H9 (cell line): Measurements from ENCODE around the gene HM13. TPM values are rescaled to one million over a fixed set of nuclear protein-coding genes. Genes with fewer than 3 reads are reported as not detected.

Experiments
- DNase-seq: peaks from one replicate; pipeline ENCODE4 v3.0.0-alpha.2; 2017
- H2AFZ ChIP-seq: one replicate; pipeline ENCODE4 v1.6.1; 2013; ENCODE audit warnings: mild to moderate bottlenecking, low read length, control low read depth, moderate library complexity
- H2AK5ac ChIP-seq: 2 replicates; pipeline ENCODE4 v1.6.1; 2013; ENCODE audit warnings: low read length, control low read depth, mixed read lengths; ENCODE audit not compliant: insufficient read length
- H2BK120ac ChIP-seq: one replicate; pipeline ENCODE4 v1.6.1; 2013; ENCODE audit warnings: low read depth, mild to moderate bottlenecking, low read length, control low read depth, inconsistent platforms; ENCODE audit not compliant: poor library complexity, severe bottlenecking
- H2BK12ac ChIP-seq: 2 replicates; pipeline ENCODE4 v1.6.1; 2013; ENCODE audit warnings: low read length, control low read depth, mixed read lengths, low read depth; ENCODE audit not compliant: insufficient read length
- H2BK15ac ChIP-seq: 2 replicates; pipeline ENCODE4 v1.6.1; 2013; ENCODE audit warnings: low read depth, low read length, control low read depth
- H2BK20ac ChIP-seq: one replicate; pipeline ENCODE4 v1.6.1; 2013; ENCODE audit warnings: low read depth, mild to moderate bottlenecking, low read length, control low read depth, inconsistent platforms; ENCODE audit not compliant: poor library complexity, severe bottlenecking
- H2BK5ac ChIP-seq: 2 replicates; pipeline ENCODE4 v1.6.1; 2013; ENCODE audit warnings: low read length, control low read depth, mixed read lengths; ENCODE audit not compliant: insufficient read length
- H3K14ac ChIP-seq: 2 replicates; pipeline ENCODE4 v1.6.1; 2013; ENCODE audit warnings: low read length, control low read depth; ENCODE audit not compliant: insufficient read depth
- H3K18ac ChIP-seq: 2 replicates; pipeline ENCODE4 v1.6.1; 2013; ENCODE audit warnings: low read depth, mild to moderate bottlenecking, mixed read lengths, low read length, control low read depth; ENCODE audit not compliant: insufficient read length
- H3K23ac ChIP-seq: 2 replicates; pipeline ENCODE4 v1.6.1; 2013; ENCODE audit warnings: low read length, control low read depth, mixed read lengths, low read depth; ENCODE audit not compliant: insufficient read length
- H3K23me2 ChIP-seq: 2 replicates; pipeline ENCODE4 v1.6.1; 2013; ENCODE audit warnings: low read depth, mild to moderate bottlenecking, mixed read lengths, low read length, control low read depth; ENCODE audit not compliant: insufficient read length, poor library complexity, severe bottlenecking
- H3K27ac ChIP-seq: 2 replicates; pipeline ENCODE4 v1.5.1; 2013; ENCODE audit warnings: low read length, control low read depth, mixed read lengths, low read depth; ENCODE audit not compliant: insufficient read length
- H3K27me3 ChIP-seq: 2 replicates; pipeline ENCODE4 v1.6.1; 2013; ENCODE audit warnings: low read length, control low read depth, inconsistent platforms; ENCODE audit not compliant: insufficient read depth
- H3K4ac ChIP-seq: 2 replicates; pipeline ENCODE4 v1.6.1; 2013; ENCODE audit warnings: low read depth, mild to moderate bottlenecking, control low read depth, inconsistent platforms, low read length, moderate library complexity
- H3K4me1 ChIP-seq: 2 replicates; pipeline ENCODE4 v1.6.1; 2013; ENCODE audit warnings: low read length, control low read depth, inconsistent platforms; ENCODE audit not compliant: insufficient read depth
- H3K4me2 ChIP-seq: 2 replicates; pipeline ENCODE4 v1.6.1; 2013; ENCODE audit warnings: low read length, control low read depth, mixed read lengths; ENCODE audit not compliant: insufficient read length, insufficient read depth
- H3K56ac ChIP-seq: 2 replicates; pipeline ENCODE4 v1.6.1; 2013; ENCODE audit warnings: low read depth, mild to moderate bottlenecking, mixed read lengths, low read length, control low read depth; ENCODE audit not compliant: insufficient read length
- H3K79me1 ChIP-seq: 2 replicates; pipeline ENCODE4 v1.6.1; 2013; ENCODE audit warnings: low read depth, mild to moderate bottlenecking, moderate library complexity, low read length, control low read depth, inconsistent platforms; ENCODE audit not compliant: insufficient read depth, poor library complexity, severe bottlenecking
- H3K79me2 ChIP-seq: 2 replicates; pipeline ENCODE4 v1.6.1; 2013; ENCODE audit warnings: low read length, control low read depth, inconsistent platforms; ENCODE audit not compliant: insufficient read depth
- H3K9ac ChIP-seq: 2 replicates; pipeline ENCODE4 v1.6.1; 2013; ENCODE audit warnings: low read length, control low read depth, mixed read lengths; ENCODE audit not compliant: insufficient read length; ENCODE audit errors: extremely low read depth
- H3K9me3 ChIP-seq: one replicate; pipeline ENCODE4 v1.6.1; 2013; ENCODE audit warnings: low read depth, low read length, inconsistent platforms; ENCODE audit not compliant: control insufficient read depth
- H3T11ph ChIP-seq: one replicate; pipeline ENCODE4 v1.6.1; 2013; ENCODE audit warnings: mild to moderate bottlenecking, low read length, control low read depth, inconsistent platforms
- H4K20me1 ChIP-seq: one replicate; pipeline ENCODE4 v1.6.1; 2013; ENCODE audit not compliant: control insufficient read depth, insufficient read length, insufficient read depth
- H4K5ac ChIP-seq: 2 replicates; pipeline ENCODE4 v1.6.1; 2013; ENCODE audit warnings: low read depth, mild to moderate bottlenecking, mixed read lengths, low read length, control low read depth; ENCODE audit not compliant: insufficient read length
- H4K8ac ChIP-seq: replicated peaks from 2 replicates; pipeline ENCODE4 v1.6.1; 2013; ENCODE audit warnings: low read length, control low read depth, mixed read lengths, low read depth; ENCODE audit not compliant: insufficient read length
- H4K91ac ChIP-seq: 2 replicates; pipeline ENCODE4 v1.6.1; 2013; ENCODE audit warnings: low read depth, mild to moderate bottlenecking, moderate library complexity, mixed read lengths, low read length, control low read depth; ENCODE audit not compliant: insufficient read length
- H3K27ac Mint-ChIP-seq, 3 experiments: 2 replicates in 2 of 3; 3 replicates in 1 of 3; pipeline ENCODE4 v1.8.0; 2020 to 2021; ENCODE audit warnings: mixed read lengths in 3 of 3, mild to moderate bottlenecking in 1 of 3, moderate library complexity in 1 of 3
- H3K27me3 Mint-ChIP-seq: 2 replicates; pipeline ENCODE4 v1.8.0; 2021; ENCODE audit warnings: low read depth, mild to moderate bottlenecking, moderate library complexity, mixed read lengths
- H3K36me3 Mint-ChIP-seq, 3 experiments: 2 replicates in 2 of 3; 3 replicates in 1 of 3; pipeline ENCODE4 v1.8.0; 2020 to 2021; ENCODE audit warnings: low read depth in 3 of 3, mixed read lengths in 3 of 3; ENCODE audit not compliant: insufficient read depth in 1 of 3
- H3K4me1 Mint-ChIP-seq, 2 experiments: 2 replicates each; pipeline ENCODE4 v1.8.0; 2020; ENCODE audit warnings: mixed read lengths in 2 of 2
- H3K4me3 Mint-ChIP-seq, 2 experiments: 2 replicates in 1 of 2; 3 replicates in 1 of 2; pipeline ENCODE4 v1.8.0; 2020 to 2021; ENCODE audit warnings: mild to moderate bottlenecking in 2 of 2, mixed read lengths in 2 of 2, moderate library complexity in 1 of 2
- H3K9me3 Mint-ChIP-seq, 2 experiments: 2 replicates in 1 of 2; 3 replicates in 1 of 2; pipeline ENCODE4 v1.8.0; 2020; ENCODE audit warnings: mild to moderate bottlenecking in 2 of 2, mixed read lengths in 2 of 2, moderate library complexity in 1 of 2
- CTCF ChIP-seq: fragments of 200-600 bp; sonication (generic); conservative IDR thresholded peaks from 3 replicates; pipeline ENCODE4 v1.8.0; 2021; ENCODE audit warnings: antibody characterized with exemption, mild to moderate bottlenecking
- WGBS: extraction: QIAGEN DNeasy Blood & Tissue Kit; methylation state at CpG from one replicate; pipeline ENCODE4 v1.1.7; 2013; ENCODE audit warnings: missing lambda C conversion rate, low lambda C conversion rate, mixed read lengths; ENCODE audit not compliant: insufficient read length; ENCODE audit errors: extremely low coverage; 5-methylcytosine and 5-hydroxymethylcytosine counted together
- total RNA-seq: library from RNA; stranded (reverse); gene quantifications from 2 replicates; pipeline ENCODE4 v1.2.1, GENCODE V29; 2021

The HM13 gene
- total RNA-seq, 1 experiment from 2014 or later: 169 TPM

- no CpG with 5 or more reads among the region's 3 CpGs for WGBS
- H2AFZ ChIP-seq: no peak overlapping the region
- H3K23me2 ChIP-seq: no peaks in the 10 kb centered on the region
- peaks cover 48% of the 10 kb centered on the region for H3K9me3 ChIP-seq
- no peak overlapping the region for H2BK20ac ChIP-seq
- TF ChIP-seq CTCF: no peak
- no peak for DNase-seq
- H3K27me3 ChIP-seq: no peaks in the 10 kb centered on the region
- no peaks in the 10 kb centered on the region for H3K79me1 ChIP-seq
- no peak overlapping the region for H3K14ac ChIP-seq
- no peak overlapping the region for H3K4me2 ChIP-seq
- H3K23ac ChIP-seq: no peak overlapping the region
- no peaks in the 10 kb centered on the region for H3K4me1 Mint-ChIP-seq
- H3K9ac ChIP-seq: no peak overlapping the region
- no peaks in the 10 kb centered on the region for H4K20me1 ChIP-seq
- no peak overlapping the region for H3K27ac Mint-ChIP-seq
- H4K5ac ChIP-seq: no peak overlapping the region
- H3K27me3 Mint-ChIP-seq: peaks cover 8% of the 10 kb centered on the region
- H3K79me2 ChIP-seq: no peaks in the 10 kb centered on the region
- peaks cover 0 to 29% (median 4%) of the 10 kb centered on the region in 3 experiments; a peak in 4 of 7 replicates for H3K36me3 Mint-ChIP-seq
- H4K91ac ChIP-seq: no peak overlapping the region
- H3K18ac ChIP-seq: no peak overlapping the region
- H3K27ac ChIP-seq: no peak overlapping the region
- no peak overlapping the region for H2BK120ac ChIP-seq
- H2BK12ac ChIP-seq: no peak overlapping the region
- no peak overlapping the region for H2BK5ac ChIP-seq
- H3K4me3 Mint-ChIP-seq: no peak overlapping the region
- H4K8ac ChIP-seq: no peak overlapping the region
- no peaks in the 10 kb centered on the region for H3K4me1 ChIP-seq
- H2AK5ac ChIP-seq: no peak overlapping the region
- no peak overlapping the region for H3K56ac ChIP-seq
- H3K9me3 Mint-ChIP-seq: peaks cover 68 to 89% of the 10 kb centered on the region in 2 experiments
- H3T11ph ChIP-seq: no peak overlapping the region
- no peak overlapping the region for H3K4ac ChIP-seq
- no peak overlapping the region for H2BK15ac ChIP-seq
These were observed 23.5 kb upstream of the HM13 start for GRCh38 chr20:31490752-31491151.
